SK-N-SH (cell line): ENCODE measurements around the gene B4GALT1.

Experiments
- ELF1 ChIP-seq: IDR thresholded peaks from 2 replicates; pipeline ENCODE4 v1.4.0; 2012
- EP300 ChIP-seq, 2 experiments: IDR thresholded peaks; 2 replicates each; pipeline versions ENCODE4 v1.4.0 to v1.6.1; 2012; ENCODE audit warnings: borderline replicate concordance in 1 of 2, low read depth in 1 of 2, low read length in 1 of 2
- POLR2AphosphoS5 ChIP-seq: IDR thresholded peaks from 2 replicates; pipeline ENCODE4 v1.6.1; 2012; ENCODE audit warnings: low read depth, low read length
- RAD21 ChIP-seq: IDR thresholded peaks from 2 replicates; pipeline ENCODE4 v1.6.1; 2012; ENCODE audit warnings: mild to moderate bottlenecking, low read length
- YY1 ChIP-seq: IDR thresholded peaks from 2 replicates; pipeline ENCODE4 v1.4.0; 2012; ENCODE audit warnings: low read depth, mild to moderate bottlenecking
- TF ChIP-seq, protein P1 (sequence below): fragments of 200-600 bp; sonication (generic); IDR thresholded peaks from 2 replicates; pipeline ENCODE4 v1.6.1; 2017; ENCODE audit warnings: antibody characterized with exemption, mild to moderate bottlenecking, moderate library complexity

DNA sequence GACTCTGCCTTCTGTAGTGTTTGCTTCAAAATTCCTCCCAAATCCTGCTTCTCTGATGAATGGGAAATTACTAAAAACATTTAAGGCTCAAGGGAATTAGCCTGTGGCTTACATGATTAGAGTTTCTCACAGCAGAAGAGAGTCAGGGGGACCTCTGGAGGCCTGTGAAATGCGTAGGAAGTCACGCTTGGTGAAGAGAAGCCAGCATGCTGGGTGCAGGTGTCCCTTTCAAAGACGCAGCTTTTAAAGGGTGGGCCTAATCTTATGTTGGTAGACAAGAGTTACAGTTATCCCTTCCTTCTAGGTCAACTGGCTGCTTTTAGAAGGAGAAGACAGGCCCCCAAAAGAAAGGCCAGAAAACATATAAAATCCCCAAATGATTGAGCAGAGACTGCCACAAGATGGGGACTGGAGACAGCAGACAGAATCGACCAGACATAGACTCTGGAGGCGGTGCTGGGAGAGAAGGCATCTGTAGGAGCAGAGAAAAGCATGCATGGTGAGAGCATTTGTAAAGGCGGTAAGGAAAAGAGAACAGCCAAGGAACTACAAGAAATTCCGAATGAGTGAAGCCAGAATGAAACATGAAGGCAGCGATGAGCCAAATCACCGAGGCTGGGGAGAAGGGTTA is 42.3 kb downstream of the B4GALT1 start:
- TF ChIP-seq, protein P1, sequence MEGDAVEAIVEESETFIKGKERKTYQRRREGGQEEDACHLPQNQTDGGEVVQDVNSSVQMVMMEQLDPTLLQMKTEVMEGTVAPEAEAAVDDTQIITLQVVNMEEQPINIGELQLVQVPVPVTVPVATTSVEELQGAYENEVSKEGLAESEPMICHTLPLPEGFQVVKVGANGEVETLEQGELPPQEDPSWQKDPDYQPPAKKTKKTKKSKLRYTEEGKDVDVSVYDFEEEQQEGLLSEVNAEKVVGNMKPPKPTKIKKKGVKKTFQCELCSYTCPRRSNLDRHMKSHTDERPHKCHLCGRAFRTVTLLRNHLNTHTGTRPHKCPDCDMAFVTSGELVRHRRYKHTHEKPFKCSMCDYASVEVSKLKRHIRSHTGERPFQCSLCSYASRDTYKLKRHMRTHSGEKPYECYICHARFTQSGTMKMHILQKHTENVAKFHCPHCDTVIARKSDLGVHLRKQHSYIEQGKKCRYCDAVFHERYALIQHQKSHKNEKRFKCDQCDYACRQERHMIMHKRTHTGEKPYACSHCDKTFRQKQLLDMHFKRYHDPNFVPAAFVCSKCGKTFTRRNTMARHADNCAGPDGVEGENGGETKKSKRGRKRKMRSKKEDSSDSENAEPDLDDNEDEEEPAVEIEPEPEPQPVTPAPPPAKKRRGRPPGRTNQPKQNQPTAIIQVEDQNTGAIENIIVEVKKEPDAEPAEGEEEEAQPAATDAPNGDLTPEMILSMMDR: no peak
- TF ChIP-seq RAD21: peak; percentile 38
- TF ChIP-seq ELF1: no peak
- no peak for TF ChIP-seq POLR2AphosphoS5
- TF ChIP-seq EP300 (IDR thresholded peaks at IDR 0.05; ENCODE audit: borderline replicate concordance in 1 of 2, low read depth in 1 of 2, low read length in 1 of 2): no peak
- no peak for TF ChIP-seq YY1
